ENCODE results near the gene ELF2. TPM values are rescaled to one million over a fixed set of nuclear protein-coding genes. Genes with fewer than 3 reads are reported as not detected.

ELF2 gene
- total and polyA plus RNA-seq, 2 of the 8 experiments (the other 6 are each of a cell fraction or from before 2014, with no cell fraction given), result 21.1 to 44.3 TPM

DNA sequence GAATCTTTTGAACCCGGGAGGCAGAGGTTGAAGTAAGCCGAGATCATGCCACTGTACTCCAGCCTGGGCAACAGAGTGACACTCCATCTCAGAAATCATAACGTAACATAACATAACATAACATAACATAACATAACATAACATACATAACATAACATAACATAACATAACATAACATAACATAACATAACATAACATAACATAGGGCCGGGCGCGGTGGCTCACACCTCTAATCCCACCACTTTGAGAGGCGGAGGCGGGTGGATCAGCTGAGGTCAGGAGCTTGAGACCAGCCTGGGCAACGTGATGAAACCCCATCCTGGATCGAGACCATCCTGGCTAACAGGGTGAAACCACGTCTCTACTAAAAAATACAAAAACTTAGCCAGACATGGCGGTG, 84.7 kb downstream of the ELF2 start:
- Histone ChIP-seq H3K14ac (ENCODE audit: insufficient read length) (no peak overlapping the region), H4K5ac (ENCODE audit: insufficient read length, low read depth, low read length) (no peak overlapping the region), H3K56ac (replicated peaks; ENCODE audit: insufficient read length, low read depth, low read length) (no peak overlapping the region), H4K91ac (replicated peaks; ENCODE audit: insufficient read length, low read length) (no peak overlapping the region), H2BK20ac (ENCODE audit: low read length) (no peak overlapping the region), H3K4me2 (ENCODE audit: insufficient read depth in 1 of 2, low read depth in 2 of 2, low read length in 2 of 2) (no peak overlapping the region), H4K8ac (ENCODE audit: extremely low read depth, insufficient read depth, low read length) (no peak overlapping the region), H3K27me3 (replicated peaks in 1 of 4; ENCODE audit: control insufficient read depth in 3 of 4, extremely low read depth in 1 of 4, insufficient read depth in 3 of 4, low read length in 3 of 4) (no peaks in the 10 kb centered on the region), H3K36me3 (ENCODE audit: control insufficient read depth in 2 of 4, insufficient read depth in 4 of 4, low read length in 3 of 4) (no peaks in the 10 kb centered on the region), H3K9ac (replicated peaks in 1 of 4; ENCODE audit: extremely low read depth in 1 of 4, low read depth in 3 of 4, low read length in 3 of 4) (no peak overlapping the region), H3K4me3 (ENCODE audit: extremely low read depth in 1 of 4, insufficient read depth in 2 of 4, low read depth in 3 of 4, low read length in 4 of 4) (no peak overlapping the region), H3K27ac (ENCODE audit: low read depth, low read length) (no peak overlapping the region), H3K18ac (ENCODE audit: extremely low read depth, low read length) (no peak overlapping the region), H2AFZ (ENCODE audit: low read length) (no peak overlapping the region), H3K23ac (ENCODE audit: insufficient read length) (no peak overlapping the region), H2BK12ac (ENCODE audit: low read depth, low read length) (no peak overlapping the region), H2BK5ac (ENCODE audit: low read depth, low read length) (no peak overlapping the region), H4K20me1 (replicated peaks in 1 of 2; ENCODE audit: control insufficient read depth in 1 of 2, insufficient read depth in 2 of 2, low read length in 2 of 2) (no peaks in the 10 kb centered on the region), H3K79me2 (ENCODE audit: control insufficient read depth in 1 of 2, insufficient read depth in 2 of 2, low read length in 2 of 2) (peaks cover 0 to 6% of the 10 kb centered on the region in 2 experiments; a peak in 1 of 4 replicates), H3K79me1 (ENCODE audit: low read depth, low read length) (no peaks in the 10 kb centered on the region; the same call in 1 of the 2 replicates), H3K4me1 (replicated peaks in 1 of 4; ENCODE audit: control insufficient read depth in 3 of 4, insufficient read depth in 4 of 4, low read length in 3 of 4) (no peaks in the 10 kb centered on the region), H2BK15ac (ENCODE audit: low read length) (no peak overlapping the region), H2AK5ac (ENCODE audit: low read depth, low read length) (no peak overlapping the region), H3K23me2 (ENCODE audit: low read depth, low read length) (no peaks in the 10 kb centered on the region), H3K9me3 (ENCODE audit: insufficient read depth in 2 of 2, low read depth in 1 of 2, low read length in 1 of 2) (no peaks in the 10 kb centered on the region), H3K4ac (replicated peaks; ENCODE audit: insufficient read length, low read depth, low read length) (no peak overlapping the region), H2BK120ac (replicated peaks; ENCODE audit: low read depth, low read length) (no peak overlapping the region)
- ChIA-PET POLR2A (ENCODE audit: partially characterized antibody) (no interaction called here), CTCF (ENCODE audit: partially characterized antibody) (interaction anchor here (0.6 to 1.3 kb wide), 2 partner anchors 11 to 695 kb away, joined by 3 read pairs; no protein-coding TSS in a partner anchor)
- DNase-seq (ENCODE audit: low read depth in 1 of 2, low spot score in 2 of 2) (no peak), FAIRE-seq (no peak)
- WGBS, 2 experiments (ENCODE audit: extremely low coverage in 1 of 2, insufficient coverage in 1 of 2, insufficient read length in 1 of 2, insufficient replicate concordance in 2 of 2, low coverage in 1 of 2, low lambda C conversion rate in 2 of 2, missing lambda C conversion rate in 1 of 2), result 85% methylated on average over 12 of the region's 12 CpGs; no CpG with 5 or more reads in 1 of the 2 experiments
- TF ChIP-seq BCL11A (IDR thresholded peaks at IDR 0.05; ENCODE audit: low read depth in 2 of 2, low read length in 2 of 2), result no peak
- no peak for TF ChIP-seq CBX5 (IDR thresholded peaks at IDR 0.05; ENCODE audit: low read depth, low read length)
- TF ChIP-seq RXRA (IDR thresholded peaks at IDR 0.05; ENCODE audit: insufficient read depth, low read depth, low read length), result no peak
- TF ChIP-seq SP2 (IDR thresholded peaks at IDR 0.05; ENCODE audit: low read length), result no peak
- no peak for TF ChIP-seq TAF1 (IDR thresholded peaks at IDR 0.05; ENCODE audit: low read depth, low read length)
- no peak for TF ChIP-seq POLR2A (IDR thresholded peaks at IDR 0.05; ENCODE audit: control extremely low read depth in 1 of 2, low read depth in 2 of 2, low read length in 2 of 2)
- TF ChIP-seq, protein P1, sequence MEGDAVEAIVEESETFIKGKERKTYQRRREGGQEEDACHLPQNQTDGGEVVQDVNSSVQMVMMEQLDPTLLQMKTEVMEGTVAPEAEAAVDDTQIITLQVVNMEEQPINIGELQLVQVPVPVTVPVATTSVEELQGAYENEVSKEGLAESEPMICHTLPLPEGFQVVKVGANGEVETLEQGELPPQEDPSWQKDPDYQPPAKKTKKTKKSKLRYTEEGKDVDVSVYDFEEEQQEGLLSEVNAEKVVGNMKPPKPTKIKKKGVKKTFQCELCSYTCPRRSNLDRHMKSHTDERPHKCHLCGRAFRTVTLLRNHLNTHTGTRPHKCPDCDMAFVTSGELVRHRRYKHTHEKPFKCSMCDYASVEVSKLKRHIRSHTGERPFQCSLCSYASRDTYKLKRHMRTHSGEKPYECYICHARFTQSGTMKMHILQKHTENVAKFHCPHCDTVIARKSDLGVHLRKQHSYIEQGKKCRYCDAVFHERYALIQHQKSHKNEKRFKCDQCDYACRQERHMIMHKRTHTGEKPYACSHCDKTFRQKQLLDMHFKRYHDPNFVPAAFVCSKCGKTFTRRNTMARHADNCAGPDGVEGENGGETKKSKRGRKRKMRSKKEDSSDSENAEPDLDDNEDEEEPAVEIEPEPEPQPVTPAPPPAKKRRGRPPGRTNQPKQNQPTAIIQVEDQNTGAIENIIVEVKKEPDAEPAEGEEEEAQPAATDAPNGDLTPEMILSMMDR (IDR thresholded peaks at IDR 0.05; ENCODE audit: control extremely low read depth in 1 of 3, insufficient read depth in 1 of 3, low read depth in 1 of 3, low read length in 3 of 3), result no peak
- no peak for TF ChIP-seq GTF2F1 (IDR thresholded peaks at IDR 0.05; ENCODE audit: borderline replicate concordance, low read depth, low read length)
- no peak for TF ChIP-seq RNF2 (IDR thresholded peaks at IDR 0.05; ENCODE audit: borderline replicate concordance, low read depth, low read length, missing control alignments, poor library complexity, severe bottlenecking)
- no peak for TF ChIP-seq SP1 (IDR thresholded peaks at IDR 0.05; ENCODE audit: low read depth, low read length)
- TF ChIP-seq KDM5A (IDR thresholded peaks at IDR 0.05; ENCODE audit: low read length), result no peak
